T-helper 2 cell (primary cell): ENCODE results near the gene ADGRG2.

Experiments used
- DNase-seq, 5 experiments: peaks; one replicate each; pipeline versions ENCODE4 v3.0.0 to v3.0.0-alpha.2; 2012 to 2022

Gene ADGRG2

DNA sequence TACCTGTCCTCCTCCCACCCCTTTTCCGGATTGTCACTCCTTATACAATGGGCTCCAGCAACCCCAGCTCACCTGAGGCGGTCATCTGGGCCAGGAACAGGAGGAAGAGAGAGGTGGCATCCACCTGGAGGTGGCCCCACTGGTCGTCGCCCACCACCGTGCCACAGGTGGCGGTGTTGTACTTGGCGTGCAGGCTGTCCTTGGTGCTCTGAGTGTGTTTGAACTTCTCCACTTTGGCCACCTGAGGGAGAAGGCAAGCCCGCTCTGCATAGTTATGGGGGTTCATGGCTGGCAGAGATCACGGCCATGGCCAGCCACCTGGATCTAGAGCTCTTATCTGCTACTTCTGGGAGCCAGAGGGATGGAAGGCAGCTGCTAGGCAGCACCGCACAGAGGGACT lies 171.2 kb downstream of the ADGRG2 start:
- no peak for DNase-seq

DNA sequence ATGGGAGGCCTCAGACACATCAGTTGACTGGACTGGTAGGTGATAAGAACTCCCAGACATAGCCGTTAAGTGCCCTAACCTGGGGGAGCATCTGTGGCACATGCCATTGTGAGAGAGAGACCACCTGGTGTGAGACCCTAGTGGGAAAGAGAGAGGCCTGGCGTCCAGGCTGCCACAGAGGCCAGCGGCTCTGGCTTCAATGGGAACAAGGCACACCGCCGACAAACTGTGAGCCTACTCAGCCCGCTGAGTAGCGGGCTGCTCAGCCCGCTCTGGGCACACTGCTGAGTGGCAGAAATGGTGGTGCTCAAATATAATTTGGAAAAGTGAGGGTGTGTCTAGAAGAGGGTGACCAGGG lies 172.3 kb downstream of the ADGRG2 start:
- DNase-seq: no peak

DNA sequence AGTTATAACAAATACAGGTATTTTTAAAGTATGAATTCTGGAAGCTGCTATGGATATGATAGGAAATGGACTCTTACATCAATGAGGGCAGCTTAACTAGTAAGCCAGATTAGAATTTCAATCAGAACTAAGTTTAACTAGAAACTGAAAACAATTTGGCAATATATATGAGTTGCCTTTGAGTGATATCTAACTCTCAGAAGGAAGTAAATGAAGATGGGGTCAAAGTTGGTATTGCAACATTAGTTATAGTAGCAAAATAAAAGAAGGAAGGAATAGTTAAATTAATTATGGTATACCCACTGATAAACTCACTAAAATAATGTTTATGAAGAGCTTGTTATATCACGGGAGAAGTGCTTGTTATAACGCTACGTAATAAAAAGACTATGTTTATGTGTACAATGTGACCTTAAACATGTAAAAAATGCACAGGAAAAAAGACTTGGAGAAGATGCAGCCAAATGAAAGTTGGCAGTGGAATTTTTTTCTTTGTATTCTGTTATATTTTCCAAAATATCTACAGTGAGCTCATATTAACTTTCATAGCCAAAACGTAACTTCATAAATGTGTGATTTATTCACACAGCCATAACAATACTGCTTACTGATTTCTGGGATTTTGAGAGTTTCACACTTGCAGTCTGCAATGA lies 172.9 kb downstream of the ADGRG2 start:
- DNase-seq: no peak

DNA sequence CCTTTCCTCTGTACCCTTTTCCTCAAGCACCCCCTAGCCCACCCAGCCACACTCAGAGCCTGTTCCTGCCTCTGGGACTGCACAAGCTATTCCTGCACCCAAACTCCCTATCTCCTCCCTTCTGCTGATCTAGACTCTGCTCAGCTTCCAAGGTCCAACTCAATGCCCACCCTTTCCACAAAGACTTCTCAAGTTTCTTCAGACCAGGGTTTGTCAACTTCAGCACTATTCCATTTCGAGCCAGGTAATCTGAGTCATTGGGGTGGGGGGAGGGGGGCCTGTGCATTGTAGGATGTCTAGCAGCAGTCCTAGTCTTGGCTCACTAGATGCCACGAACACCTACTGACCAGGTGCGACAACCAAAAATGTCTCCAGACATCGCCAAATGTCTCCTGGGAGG lies 175.7 kb downstream of the ADGRG2 start:
- no peak for DNase-seq

DNA sequence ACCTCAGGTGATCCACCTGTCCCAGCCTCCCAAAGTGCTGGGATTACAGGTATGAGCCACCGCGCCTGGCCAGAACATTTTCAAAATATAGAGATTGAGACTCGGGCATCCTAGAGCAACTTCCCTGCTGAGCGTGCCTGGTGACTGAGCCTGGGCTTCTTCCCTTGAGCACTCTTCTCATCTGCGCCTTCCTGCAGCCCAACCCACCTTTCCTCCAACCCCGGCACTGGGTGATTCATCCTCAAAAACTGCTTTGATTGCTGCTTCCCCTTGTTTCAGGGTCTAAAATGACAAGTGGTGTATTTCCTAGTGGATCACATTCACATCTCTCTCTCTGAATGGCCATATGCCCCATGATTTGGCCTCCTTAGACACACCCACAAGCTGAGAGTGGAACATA lies 176.1 kb downstream of the ADGRG2 start:
- no peak for DNase-seq

DNA sequence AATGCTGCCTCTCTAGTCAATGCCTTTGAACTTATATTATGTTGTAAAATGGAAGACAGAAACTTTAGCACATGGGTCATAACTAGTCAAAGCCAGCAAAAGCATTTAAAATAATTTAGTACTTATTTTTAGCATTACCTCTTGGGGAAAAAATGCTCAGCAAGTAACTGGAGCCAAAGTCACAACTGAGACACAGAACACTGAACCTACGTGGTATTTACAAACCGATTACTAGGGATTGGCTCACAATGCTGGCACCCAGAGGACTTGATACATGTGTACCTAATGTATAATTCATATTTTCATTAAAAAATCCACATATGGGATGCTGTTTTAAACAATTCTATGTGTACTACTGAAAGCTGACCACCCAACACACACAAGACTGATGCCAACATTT lies 176.8 kb downstream of the ADGRG2 start:
- DNase-seq: no peak

DNA sequence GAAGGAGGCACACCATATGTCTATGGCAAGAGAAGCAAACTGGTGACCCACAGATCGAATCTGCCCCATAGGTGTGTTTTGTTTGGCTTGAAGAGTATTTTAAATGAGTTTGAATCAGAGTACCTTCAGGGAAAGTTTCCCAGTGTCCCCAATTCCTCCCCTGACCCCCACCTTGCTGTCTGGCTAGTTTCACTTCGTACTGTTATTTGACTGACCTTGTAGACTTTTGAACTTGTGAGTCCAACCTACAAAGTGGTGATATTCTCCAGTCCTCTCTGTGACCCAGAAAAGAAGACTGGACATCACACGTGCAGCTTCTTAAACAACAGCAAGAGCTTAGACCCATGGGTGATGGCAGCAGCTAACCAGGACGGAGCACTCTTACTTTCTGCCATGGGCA lies 177.8 kb downstream of the ADGRG2 start:
- no peak for DNase-seq

DNA sequence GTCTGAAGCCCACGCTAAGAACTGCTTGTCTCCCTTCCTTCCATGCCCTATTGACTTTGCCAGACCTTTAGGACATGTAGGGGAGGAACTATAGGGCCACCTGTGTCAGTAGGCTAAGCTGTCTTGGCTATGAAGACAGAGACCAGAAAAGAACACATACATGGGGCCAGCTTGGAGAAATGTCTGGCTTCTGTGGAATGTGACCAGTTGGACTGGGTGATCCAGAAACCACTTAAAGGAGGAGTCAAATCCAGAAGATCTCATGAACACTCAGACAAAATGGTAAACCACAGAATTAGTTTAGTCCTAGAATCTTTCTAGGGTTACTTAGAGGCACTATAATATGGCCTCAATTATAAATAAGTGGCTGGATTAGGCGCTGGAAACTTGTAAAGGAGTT lies 180.4 kb downstream of the ADGRG2 start:
- no peak for DNase-seq
